Gastrocnemius medialis (tissue), 4 donors: ENCODE results near the gene MYO18B. TPM values are rescaled to one million over a fixed set of nuclear protein-coding genes. Genes with fewer than 3 reads are reported as not detected.

Experiments used
- ATAC-seq, 2 donors: fragments of 150-250 bp; one replicate each; pipeline ENCODE4 v1.9.1; 2016
- DNase-seq, 2 donors: peaks; one replicate each; pipeline ENCODE4 v3.0.0-alpha.2; 2019
- H3K27ac ChIP-seq, 4 donors: fragments of 200-600 bp; sonication (generic); 1 replicate in 1 of 4; 2 replicates in 3 of 4; pipeline ENCODE4 v1.5.1; 2016 to 2018; ENCODE audit warnings: mild to moderate bottlenecking in 2 of 4, moderate library complexity in 1 of 4
- H3K27me3 ChIP-seq, 3 donors: fragments of 200-600 bp; sonication (generic) in 2 of 3; 1 replicate in 1 of 3; 2 replicates in 2 of 3; pipeline versions ENCODE4 v1.5.1 to v1.6.0; 2016 to 2019; ENCODE audit warnings: mild to moderate bottlenecking in 1 of 3, moderate library complexity in 1 of 3
- H3K36me3 ChIP-seq, 2 donors: fragments of 200-600 bp; sonication (generic) in 1 of 2; one replicate each; pipeline ENCODE4 v1.5.1; 2017 to 2018
- H3K4me1 ChIP-seq, 2 donors: fragments of 200-600 bp; sonication (generic) in 1 of 2; one replicate each; pipeline ENCODE4 v1.5.1; 2016 to 2017; ENCODE audit warnings: mild to moderate bottlenecking in 2 of 2
- H3K4me3 ChIP-seq, 4 donors: fragments of 200-600 bp; sonication (generic) in 3 of 4; 1 replicate in 1 of 4; 2 replicates in 3 of 4; pipeline ENCODE4 v1.5.1; 2016 to 2019; ENCODE audit warnings: mild to moderate bottlenecking in 2 of 4
- H3K9me3 ChIP-seq, 3 donors: fragments of 200-600 bp; sonication (generic) in 2 of 3; 1 replicate in 1 of 3; 2 replicates in 2 of 3; pipeline ENCODE4 v1.5.1; 2016 to 2019
- CTCF ChIP-seq, 5 experiments: fragments of 450-650 bp in 3 of 5; fragments of 200-600 bp in 2 of 5; sonication (generic) in 2 of 5; IDR thresholded peaks in 4 of 5; conservative IDR thresholded peaks in 1 of 5; 1 replicate in 4 of 5; 2 replicates in 1 of 5; pipeline ENCODE4 v1.5.1; 2016 to 2019; ENCODE audit warnings: antibody characterized with exemption in 5 of 5, mild to moderate bottlenecking in 3 of 5, moderate library complexity in 3 of 5
- POLR2A ChIP-seq, 2 donors: fragments of 450-650 bp; IDR thresholded peaks; one replicate each; pipeline ENCODE4 v1.6.1; 2017; ENCODE audit warnings: antibody characterized with exemption in 2 of 2, mild to moderate bottlenecking in 2 of 2, moderate library complexity in 2 of 2
- in situ Hi-C, 4 donors: fragments of 200-750 bp; cut with MboI; loops; one replicate each; pipeline versions ENCODE4 v1.15.0 to v1.8.0; 2017; ENCODE audit warnings: low sequenced_read_pairs in 4 of 4
- intact Hi-C: fragments of 100-400 bp; cut with DNase I; formaldehyde crosslinking; loops from one replicate; pipeline ENCODE4 v1.15.1; 2023; ENCODE audit warnings: low total_unique reads
- total RNA-seq, 4 donors: library from RNA; depleted of rRNA; stranded (reverse); fragments of >200 nt; gene quantifications; one replicate each; pipeline versions ENCODE4 v1.1.0 to v1.2.3, GENCODE V29; 2016

MYO18B gene
- total RNA-seq, 4 donors from 2014 or later, result 273 to 408 (median 362) TPM

- DNase-seq (no peak), ATAC-seq (no peak)
- H3K27me3 ChIP-seq, result no peaks in the 10 kb centered on the region
- H3K36me3 ChIP-seq, result peaks cover 0 to 73% of the 10 kb centered on the region in 2 donors
- H3K4me1 ChIP-seq, result peaks cover 8 to 18% of the 10 kb centered on the region in 2 donors
- H3K9me3 ChIP-seq, result no peaks in the 10 kb centered on the region
- intact Hi-C loops (no loop called here), in situ Hi-C loops (no loop called here)
- no peak overlapping the region for H3K4me3 ChIP-seq
- H3K27ac ChIP-seq, result peak overlapping the region; percentile 51 to 77 (median 58)
- no peak for TF ChIP-seq POLR2A (IDR thresholded peaks at IDR 0.05)
- TF ChIP-seq CTCF (IDR thresholded peaks at IDR 0.05 in 4 of 5, conservative IDR thresholded peaks at IDR 0.05 in 1 of 5), result no peak
Measured at GRCh38 chr22:25900390-25900789, 158.4 kb downstream of the MYO18B start.

GRCh38 chr22:25900880-25901279, 158.9 kb downstream of the MYO18B start:
- H3K4me1 ChIP-seq, result peaks cover 8 to 18% of the 10 kb centered on the region in 2 donors
- H3K27me3 ChIP-seq, result no peaks in the 10 kb centered on the region
- ATAC-seq, result peak; percentile 90 to 91
- intact Hi-C loops, result no loop called here
- in situ Hi-C loops, result no loop called here
- no peaks in the 10 kb centered on the region for H3K9me3 ChIP-seq
- peaks cover 0 to 73% of the 10 kb centered on the region in 2 donors for H3K36me3 ChIP-seq
- H3K4me3 ChIP-seq, result no peak overlapping the region
- H3K27ac ChIP-seq, result peak overlapping the region; percentile 51 to 77 (median 58)
- TF ChIP-seq POLR2A (IDR thresholded peaks at IDR 0.05), result no peak
- peak; percentile 58 to 82 for DNase-seq

- intact Hi-C loops (no loop called here), in situ Hi-C loops (no loop called here)
- ATAC-seq, result no peak
Measured at GRCh38 chr22:25902402-25902801, 160.4 kb downstream of the MYO18B start.

GRCh38 chr22:25903294-25903693, 161.3 kb downstream of the MYO18B start:
- Histone ChIP-seq H3K4me3 (no peak overlapping the region), H3K27ac (no peak overlapping the region), H3K4me1 (peaks cover 8 to 18% of the 10 kb centered on the region in 2 donors), H3K27me3 (no peaks in the 10 kb centered on the region), H3K9me3 (no peaks in the 10 kb centered on the region), H3K36me3 (peaks cover 0 to 73% of the 10 kb centered on the region in 2 donors)
- in situ Hi-C loops, result no loop called here
- no peak for DNase-seq
- TF ChIP-seq POLR2A (IDR thresholded peaks at IDR 0.05) (no peak), CTCF (IDR thresholded peaks at IDR 0.05 in 4 of 5, conservative IDR thresholded peaks at IDR 0.05 in 1 of 5) (peak in 1 of 5 experiments; percentile 16)
- intact Hi-C loops, result no loop called here
- ATAC-seq, result no peak

More at GRCh38 chr22:25902402-25902801, 160.4 kb downstream of the MYO18B start:
- no peak for DNase-seq
- Histone ChIP-seq H3K27ac (peak overlapping the region in 1 of 4 donors; percentile 1), H3K4me1 (peaks cover 8 to 18% of the 10 kb centered on the region in 2 donors), H3K4me3 (no peak overlapping the region), H3K9me3 (no peaks in the 10 kb centered on the region), H3K27me3 (no peaks in the 10 kb centered on the region), H3K36me3 (peaks cover 0 to 73% of the 10 kb centered on the region in 2 donors)
- no peak for TF ChIP-seq CTCF (IDR thresholded peaks at IDR 0.05 in 4 of 5, conservative IDR thresholded peaks at IDR 0.05 in 1 of 5)
- no peak for TF ChIP-seq POLR2A (IDR thresholded peaks at IDR 0.05)

DNA sequence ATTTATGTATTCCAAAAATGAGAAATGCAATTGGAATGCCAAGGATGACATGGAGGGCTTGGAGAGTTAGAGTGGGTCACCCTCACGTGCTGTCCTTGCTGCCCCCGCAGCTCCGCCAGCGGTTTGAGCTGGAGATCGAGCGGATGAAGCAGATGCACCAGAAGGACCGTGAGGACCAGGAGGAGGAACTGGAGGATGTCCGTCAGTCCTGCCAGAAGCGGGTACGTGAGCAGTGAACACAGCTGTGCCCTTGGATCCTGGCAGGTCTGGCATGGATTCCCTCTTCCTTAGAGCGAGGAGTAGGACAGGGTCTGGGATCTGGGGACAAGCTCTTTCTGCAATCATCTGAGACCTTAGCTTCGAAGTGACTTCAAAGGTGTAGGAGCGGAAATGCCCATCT, 166.2 kb downstream of the MYO18B start:
- TF ChIP-seq POLR2A (IDR thresholded peaks at IDR 0.05), result no peak
- no peak for TF ChIP-seq CTCF (IDR thresholded peaks at IDR 0.05 in 4 of 5, conservative IDR thresholded peaks at IDR 0.05 in 1 of 5)
- H3K4me3 ChIP-seq, result no peak overlapping the region
- no peaks in the 10 kb centered on the region for H3K27me3 ChIP-seq
- intact Hi-C loops, result no loop called here
- peaks cover 0 to 86% of the 10 kb centered on the region in 2 donors for H3K36me3 ChIP-seq
- H3K27ac ChIP-seq, result no peak overlapping the region
- in situ Hi-C loops, result no loop called here
- ATAC-seq (no peak), DNase-seq (no peak)
- no peaks in the 10 kb centered on the region for H3K4me1 ChIP-seq
- no peaks in the 10 kb centered on the region for H3K9me3 ChIP-seq
